GM23338 (cell line): ENCODE data around the gene MRM2. TPM values are rescaled to one million over a fixed set of nuclear protein-coding genes. Genes with fewer than 3 reads are reported as not detected.

Experiments
- ATAC-seq: fragments of 200-7000 bp; cut with Tn5 transposase; 3 replicates; pipeline ENCODE4 v1.9.1; 2020
- DNase-seq: peaks from one replicate; pipeline ENCODE4 v3.0.0-alpha.2; 2015; ENCODE audit warnings: low spot score
- H2AFZ ChIP-seq: fragments of 200-600 bp; sonication (generic); 2 replicates; pipeline ENCODE4 v1.8.0; 2016; ENCODE audit warnings: antibody characterized with exemption, mild to moderate bottlenecking, moderate library complexity
- H3F3A ChIP-seq: fragments of 200-600 bp; sonication (generic); replicated peaks from 2 replicates; pipeline ENCODE4 v1.8.0; 2017; ENCODE audit warnings: antibody characterized with exemption, mixed run types, low read depth
- H3K27ac ChIP-seq: fragments of 200-600 bp; sonication (generic); 2 replicates; pipeline ENCODE4 v1.6.1; 2016; ENCODE audit warnings: low read depth
- H3K27me3 ChIP-seq: fragments of 200-600 bp; sonication (generic); 2 replicates; pipeline ENCODE4 v1.8.0; 2016; ENCODE audit warnings: mild to moderate bottlenecking, mixed run types, moderate library complexity; ENCODE audit not compliant: insufficient read depth
- H3K36me3 ChIP-seq: fragments of 200-600 bp; sonication (generic); 2 replicates; pipeline ENCODE4 v1.8.0; 2016; ENCODE audit warnings: mild to moderate bottlenecking; ENCODE audit not compliant: insufficient read depth
- H3K4me1 ChIP-seq: fragments of 200-600 bp; sonication (generic); 2 replicates; pipeline ENCODE4 v1.8.0; 2016; ENCODE audit warnings: mild to moderate bottlenecking, moderate library complexity; ENCODE audit not compliant: insufficient read depth
- H3K4me2 ChIP-seq: fragments of 200-600 bp; sonication (generic); 2 replicates; pipeline ENCODE4 v1.7.1; 2017; ENCODE audit warnings: mixed run types
- H3K4me3 ChIP-seq: fragments of 200-600 bp; sonication (generic); 2 replicates; pipeline ENCODE4 v1.6.1; 2016; ENCODE audit warnings: mixed run types
- H3K79me2 ChIP-seq: fragments of 200-600 bp; sonication (generic); replicated peaks from 2 replicates; pipeline ENCODE4 v1.8.0; 2017; ENCODE audit warnings: mild to moderate bottlenecking; ENCODE audit not compliant: insufficient read depth
- H3K9me2 ChIP-seq: fragments of 200-600 bp; sonication (generic); 2 replicates; pipeline ENCODE4 v1.8.0; 2017; ENCODE audit not compliant: insufficient read depth
- H4K20me1 ChIP-seq: fragments of 200-600 bp; sonication (generic); replicated peaks from 2 replicates; pipeline ENCODE4 v1.8.0; 2017; ENCODE audit warnings: mild to moderate bottlenecking; ENCODE audit not compliant: insufficient read depth
- H3K27ac Mint-ChIP-seq: 2 replicates; pipeline ENCODE4 v1.8.0; 2020; ENCODE audit warnings: inconsistent platforms, mild to moderate bottlenecking, moderate library complexity, mixed read lengths
- H3K27me3 Mint-ChIP-seq: 3 replicates; pipeline ENCODE4 v1.8.0; 2022; ENCODE audit warnings: low read depth, mild to moderate bottlenecking, moderate library complexity, mixed read lengths, inconsistent platforms; ENCODE audit not compliant: insufficient read depth, poor library complexity
- H3K36me3 Mint-ChIP-seq: 3 replicates; pipeline ENCODE4 v1.8.0; 2021; ENCODE audit warnings: low read depth, mild to moderate bottlenecking, inconsistent platforms, moderate library complexity, mixed read lengths
- H3K4me1 Mint-ChIP-seq: 3 replicates; pipeline ENCODE4 v1.8.0; 2020; ENCODE audit warnings: mild to moderate bottlenecking, inconsistent platforms, mixed read lengths
- H3K4me3 Mint-ChIP-seq: 3 replicates; pipeline ENCODE4 v1.8.0; 2021; ENCODE audit warnings: moderate library complexity, mild to moderate bottlenecking, inconsistent platforms, mixed read lengths
- H3K9me3 Mint-ChIP-seq: 3 replicates; pipeline ENCODE4 v1.8.0; 2020; ENCODE audit warnings: moderate library complexity, mild to moderate bottlenecking, inconsistent platforms, mixed read lengths
- CREB1 ChIP-seq: fragments of 250-450 bp; sonication (Bioruptor Pico); IDR thresholded peaks from 2 replicates; pipeline ENCODE4 v1.5.0; 2020; ENCODE audit warnings: low read depth, mild to moderate bottlenecking, moderate library complexity
- JUNB ChIP-seq: IDR thresholded peaks from one replicate; pipeline ENCODE4 v1.6.1; 2016; ENCODE audit warnings: antibody characterized with exemption; ENCODE audit not compliant: unreplicated experiment
- NANOG ChIP-seq: IDR thresholded peaks from 2 replicates; pipeline ENCODE4 v1.6.1; 2016; ENCODE audit warnings: antibody characterized with exemption, borderline replicate concordance
- ZNF114 ChIP-seq: fragments of 250-450 bp; sonication (Bioruptor Pico); IDR thresholded peaks from 2 replicates; pipeline ENCODE4 v1.5.0; 2020; ENCODE audit warnings: mild to moderate bottlenecking, moderate library complexity
- ZNF331 ChIP-seq: fragments of 250-450 bp; sonication (Bioruptor Pico); IDR thresholded peaks from 2 replicates; pipeline ENCODE4 v1.5.0; 2020; ENCODE audit warnings: low read depth, mild to moderate bottlenecking, moderate library complexity
- polyA plus RNA-seq: library from polyadenylated mRNA; unstranded; fragments of >200 nt; fragmentation: Nextera tagmentation; extraction: Ambion mirVana; gene quantifications from 2 replicates; pipeline ENCODE4 v1.2.1, GENCODE V29; 2016
- total RNA-seq: library from RNA; depleted of rRNA; stranded (reverse); fragments of >200 nt; shearing (Covaris generic); gene quantifications from 2 replicates; pipeline ENCODE4 v1.2.3, GENCODE V29; 2014
- TF ChIP-seq, protein P1 (sequence below): fragments of 250-450 bp; sonication (Bioruptor Pico); IDR thresholded peaks from 2 replicates; pipeline ENCODE4 v1.5.0; 2020; ENCODE audit warnings: mild to moderate bottlenecking, moderate library complexity
- TF ChIP-seq, protein P2 (sequence below), 2 experiments: fragments of 200-600 bp in 1 of 2; sonication (generic) in 1 of 2; conservative IDR thresholded peaks; 2 replicates each; pipeline versions ENCODE4 v1.5.1 to v1.6.1; 2016 to 2017; ENCODE audit warnings: antibody characterized with exemption in 2 of 2, low read depth in 2 of 2, mild to moderate bottlenecking in 2 of 2, moderate library complexity in 1 of 2

Gene MRM2
- total and polyA plus RNA-seq, 2 experiments from 2014 or later: 30.0 to 37.8 TPM

DNA sequence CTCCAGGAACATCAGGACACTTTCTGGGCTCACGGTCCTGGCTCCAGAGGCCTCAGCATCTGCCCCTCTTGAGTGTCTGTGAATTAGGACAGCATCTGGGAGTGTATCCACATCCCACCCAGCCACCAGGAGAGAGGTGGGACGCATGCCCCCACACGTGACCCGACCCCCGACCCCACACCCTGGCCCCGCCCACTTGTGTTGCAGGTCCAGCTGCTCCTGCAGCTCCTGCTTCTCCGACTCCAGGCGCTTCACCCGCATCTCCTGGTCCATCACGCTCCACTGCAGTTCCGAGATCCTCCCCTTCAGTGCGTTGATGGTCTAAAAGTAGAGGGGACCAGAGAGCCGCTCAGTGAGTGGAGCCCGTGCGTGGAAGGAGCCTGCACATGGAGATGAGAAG, 22.9 kb downstream of the MRM2 start (continued):
- TF ChIP-seq, protein P1, sequence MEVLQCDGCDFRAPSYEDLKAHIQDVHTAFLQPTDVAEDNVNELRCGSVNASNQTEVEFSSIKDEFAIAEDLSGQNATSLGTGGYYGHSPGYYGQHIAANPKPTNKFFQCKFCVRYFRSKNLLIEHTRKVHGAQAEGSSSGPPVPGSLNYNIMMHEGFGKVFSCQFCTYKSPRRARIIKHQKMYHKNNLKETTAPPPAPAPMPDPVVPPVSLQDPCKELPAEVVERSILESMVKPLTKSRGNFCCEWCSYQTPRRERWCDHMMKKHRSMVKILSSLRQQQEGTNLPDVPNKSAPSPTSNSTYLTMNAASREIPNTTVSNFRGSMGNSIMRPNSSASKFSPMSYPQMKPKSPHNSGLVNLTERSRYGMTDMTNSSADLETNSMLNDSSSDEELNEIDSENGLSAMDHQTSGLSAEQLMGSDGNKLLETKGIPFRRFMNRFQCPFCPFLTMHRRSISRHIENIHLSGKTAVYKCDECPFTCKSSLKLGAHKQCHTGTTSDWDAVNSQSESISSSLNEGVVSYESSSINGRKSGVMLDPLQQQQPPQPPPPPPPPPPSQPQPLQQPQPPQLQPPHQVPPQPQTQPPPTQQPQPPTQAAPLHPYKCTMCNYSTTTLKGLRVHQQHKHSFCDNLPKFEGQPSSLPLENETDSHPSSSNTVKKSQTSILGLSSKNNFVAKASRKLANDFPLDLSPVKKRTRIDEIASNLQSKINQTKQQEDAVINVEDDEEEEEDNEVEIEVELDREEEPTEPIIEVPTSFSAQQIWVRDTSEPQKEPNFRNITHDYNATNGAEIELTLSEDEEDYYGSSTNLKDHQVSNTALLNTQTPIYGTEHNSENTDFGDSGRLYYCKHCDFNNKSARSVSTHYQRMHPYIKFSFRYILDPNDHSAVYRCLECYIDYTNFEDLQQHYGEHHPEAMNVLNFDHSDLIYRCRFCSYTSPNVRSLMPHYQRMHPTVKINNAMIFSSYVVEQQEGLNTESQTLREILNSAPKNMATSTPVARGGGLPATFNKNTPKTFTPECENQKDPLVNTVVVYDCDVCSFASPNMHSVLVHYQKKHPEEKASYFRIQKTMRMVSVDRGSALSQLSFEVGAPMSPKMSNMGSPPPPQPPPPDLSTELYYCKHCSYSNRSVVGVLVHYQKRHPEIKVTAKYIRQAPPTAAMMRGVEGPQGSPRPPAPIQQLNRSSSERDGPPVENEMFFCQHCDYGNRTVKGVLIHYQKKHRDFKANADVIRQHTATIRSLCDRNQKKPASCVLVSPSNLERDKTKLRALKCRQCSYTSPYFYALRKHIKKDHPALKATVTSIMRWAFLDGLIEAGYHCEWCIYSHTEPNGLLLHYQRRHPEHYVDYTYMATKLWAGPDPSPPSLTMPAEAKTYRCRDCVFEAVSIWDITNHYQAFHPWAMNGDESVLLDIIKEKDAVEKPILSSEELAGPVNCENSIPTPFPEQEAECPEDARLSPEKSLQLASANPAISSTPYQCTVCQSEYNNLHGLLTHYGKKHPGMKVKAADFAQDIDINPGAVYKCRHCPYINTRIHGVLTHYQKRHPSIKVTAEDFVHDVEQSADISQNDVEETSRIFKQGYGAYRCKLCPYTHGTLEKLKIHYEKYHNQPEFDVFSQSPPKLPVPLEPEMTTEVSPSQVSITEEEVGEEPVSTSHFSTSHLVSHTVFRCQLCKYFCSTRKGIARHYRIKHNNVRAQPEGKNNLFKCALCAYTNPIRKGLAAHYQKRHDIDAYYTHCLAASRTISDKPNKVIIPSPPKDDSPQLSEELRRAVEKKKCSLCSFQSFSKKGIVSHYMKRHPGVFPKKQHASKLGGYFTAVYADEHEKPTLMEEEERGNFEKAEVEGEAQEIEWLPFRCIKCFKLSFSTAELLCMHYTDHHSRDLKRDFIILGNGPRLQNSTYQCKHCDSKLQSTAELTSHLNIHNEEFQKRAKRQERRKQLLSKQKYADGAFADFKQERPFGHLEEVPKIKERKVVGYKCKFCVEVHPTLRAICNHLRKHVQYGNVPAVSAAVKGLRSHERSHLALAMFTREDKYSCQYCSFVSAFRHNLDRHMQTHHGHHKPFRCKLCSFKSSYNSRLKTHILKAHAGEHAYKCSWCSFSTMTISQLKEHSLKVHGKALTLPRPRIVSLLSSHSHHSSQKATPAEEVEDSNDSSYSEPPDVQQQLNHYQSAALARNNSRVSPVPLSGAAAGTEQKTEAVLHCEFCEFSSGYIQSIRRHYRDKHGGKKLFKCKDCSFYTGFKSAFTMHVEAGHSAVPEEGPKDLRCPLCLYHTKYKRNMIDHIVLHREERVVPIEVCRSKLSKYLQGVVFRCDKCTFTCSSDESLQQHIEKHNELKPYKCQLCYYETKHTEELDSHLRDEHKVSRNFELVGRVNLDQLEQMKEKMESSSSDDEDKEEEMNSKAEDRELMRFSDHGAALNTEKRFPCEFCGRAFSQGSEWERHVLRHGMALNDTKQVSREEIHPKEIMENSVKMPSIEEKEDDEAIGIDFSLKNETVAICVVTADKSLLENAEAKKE: no peak
- no peak for TF ChIP-seq NANOG

DNA sequence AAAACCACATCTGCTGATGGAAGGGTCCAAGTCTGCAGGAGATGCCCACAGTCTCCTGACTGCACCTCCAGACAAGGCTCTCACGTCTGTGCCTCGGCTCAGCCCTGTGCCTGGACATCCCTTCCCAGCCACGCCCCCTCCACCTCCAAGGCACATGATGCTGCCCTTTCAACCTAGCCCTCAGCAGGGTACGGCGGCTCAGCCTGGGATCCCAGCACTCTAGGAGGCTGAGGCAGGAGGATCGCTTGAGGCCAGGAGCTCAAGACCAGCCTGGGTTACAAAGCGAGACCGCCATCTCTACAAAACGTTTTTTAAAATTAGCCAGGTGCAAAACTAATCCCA, 23.6 kb downstream of the MRM2 start:
- Histone ChIP-seq H4K20me1 (peaks cover 6% of the 10 kb centered on the region), H3K27ac (no peak overlapping the region), H3K27me3 (no peaks in the 10 kb centered on the region), H3K4me1 (no peaks in the 10 kb centered on the region), H3K79me2 (peaks cover 26% of the 10 kb centered on the region), H2AFZ (no peak overlapping the region), H3K4me3 (no peak overlapping the region), H3K36me3 (peaks cover 15% of the 10 kb centered on the region; the same call in 1 of the 2 replicates), H3F3A (no peaks in the 10 kb centered on the region), H3K9me2 (no peaks in the 10 kb centered on the region), H3K4me2 (no peak overlapping the region)
- no peaks in the 10 kb centered on the region for H3K9me3 Mint-ChIP-seq
- no peak overlapping the region for H3K4me3 Mint-ChIP-seq
- DNase-seq (no peak), ATAC-seq (no peak)
- H3K4me1 Mint-ChIP-seq: no peaks in the 10 kb centered on the region
- H3K27me3 Mint-ChIP-seq: peaks cover 10% of the 10 kb centered on the region
- H3K27ac Mint-ChIP-seq: no peak overlapping the region; the same call in 1 of the 2 replicates
- peaks cover 76% of the 10 kb centered on the region for H3K36me3 Mint-ChIP-seq
- TF ChIP-seq CREB1 (CRISPR knock-in tag) (no peak), ZNF331 (CRISPR knock-in tag) (no peak), JUNB (no peak), NANOG (no peak), ZNF114 (no peak)
- TF ChIP-seq, protein P2, sequence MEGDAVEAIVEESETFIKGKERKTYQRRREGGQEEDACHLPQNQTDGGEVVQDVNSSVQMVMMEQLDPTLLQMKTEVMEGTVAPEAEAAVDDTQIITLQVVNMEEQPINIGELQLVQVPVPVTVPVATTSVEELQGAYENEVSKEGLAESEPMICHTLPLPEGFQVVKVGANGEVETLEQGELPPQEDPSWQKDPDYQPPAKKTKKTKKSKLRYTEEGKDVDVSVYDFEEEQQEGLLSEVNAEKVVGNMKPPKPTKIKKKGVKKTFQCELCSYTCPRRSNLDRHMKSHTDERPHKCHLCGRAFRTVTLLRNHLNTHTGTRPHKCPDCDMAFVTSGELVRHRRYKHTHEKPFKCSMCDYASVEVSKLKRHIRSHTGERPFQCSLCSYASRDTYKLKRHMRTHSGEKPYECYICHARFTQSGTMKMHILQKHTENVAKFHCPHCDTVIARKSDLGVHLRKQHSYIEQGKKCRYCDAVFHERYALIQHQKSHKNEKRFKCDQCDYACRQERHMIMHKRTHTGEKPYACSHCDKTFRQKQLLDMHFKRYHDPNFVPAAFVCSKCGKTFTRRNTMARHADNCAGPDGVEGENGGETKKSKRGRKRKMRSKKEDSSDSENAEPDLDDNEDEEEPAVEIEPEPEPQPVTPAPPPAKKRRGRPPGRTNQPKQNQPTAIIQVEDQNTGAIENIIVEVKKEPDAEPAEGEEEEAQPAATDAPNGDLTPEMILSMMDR (conservative IDR thresholded peaks at IDR 0.05; ENCODE audit: low read depth in 2 of 2): no peak
- TF ChIP-seq, protein P1: no peak
